Peyer's patch (tissue), 4 donors: Measurements from ENCODE around the gene TIGD1.

ENCODE experiments used
- CTCF ChIP-seq, 6 experiments: fragments of 450-650 bp in 4 of 6; fragments of 200-600 bp in 2 of 6; sonication (generic) in 1 of 6; IDR thresholded peaks; one replicate each; pipeline ENCODE4 v1.5.1; 2017 to 2019; ENCODE audit warnings: antibody characterized with exemption in 6 of 6, mild to moderate bottlenecking in 3 of 6, moderate library complexity in 1 of 6
- POLR2A ChIP-seq, 2 donors: fragments of 450-650 bp; IDR thresholded peaks; one replicate each; pipeline ENCODE4 v1.5.1; 2017; ENCODE audit warnings: antibody characterized with exemption in 2 of 2, mild to moderate bottlenecking in 2 of 2, moderate library complexity in 2 of 2

- no peak for TF ChIP-seq CTCF (IDR thresholded peaks at IDR 0.05)
- no peak for TF ChIP-seq POLR2A (IDR thresholded peaks at IDR 0.05)
Observed at GRCh38 chr2:232498452-232498851, 51.9 kb downstream of the TIGD1 start.
